ENCODE measurements around the gene NCOA3. TPM values are rescaled to one million over a fixed set of nuclear protein-coding genes. Genes with fewer than 3 reads are reported as not detected.

The NCOA3 gene
- polyA plus RNA-seq, 3 donors: 13.5 to 21.8 (median 21.3) TPM

- Mint-ChIP-seq H3K27ac (no peak overlapping the region), H3K27me3 (ENCODE audit: low read depth in 3 of 3) (peaks cover 0 to 5% (median 4%) of the 10 kb centered on the region in 3 donors), H3K4me1 (peaks cover 35% of the 10 kb centered on the region), H3K4me3 (peak overlapping the region in 1 of 2 donors; percentile 39), H3K9me3 (no peaks in the 10 kb centered on the region), H3K36me3 (no peaks in the 10 kb centered on the region)
- Histone ChIP-seq H3K27me3 (ENCODE audit: control insufficient read depth in 2 of 2, insufficient read depth in 2 of 2, low read length in 2 of 2) (no peaks in the 10 kb centered on the region), H3K4me1 (ENCODE audit: control insufficient read depth in 1 of 2, insufficient read depth in 2 of 2, low read length in 2 of 2) (peaks cover 25 to 30% of the 10 kb centered on the region in 2 donors), H3K9ac (ENCODE audit: insufficient read depth, low read length, poor library complexity, severe bottlenecking) (no peak overlapping the region), H3K79me2 (ENCODE audit: insufficient read depth, low read length) (no peaks in the 10 kb centered on the region), H4K20me1 (ENCODE audit: insufficient read depth, low read length) (no peaks in the 10 kb centered on the region), H3K4me3 (replicated peaks in 1 of 3; ENCODE audit: low read depth in 2 of 3, low read length in 3 of 3) (no peak overlapping the region), H2AFZ (ENCODE audit: insufficient read depth, low read depth, low read length, poor library complexity, severe bottlenecking) (peak overlapping the region; percentile 41), H3K4me2 (replicated peaks; ENCODE audit: extremely low read depth, low read length, poor library complexity, severe bottlenecking) (no peak overlapping the region), H3K9me3 (replicated peaks in 1 of 2; ENCODE audit: control insufficient read depth in 1 of 2, insufficient read depth in 1 of 2, low read length in 2 of 2) (no peaks in the 10 kb centered on the region), H3K27ac (ENCODE audit: low read depth in 1 of 2, low read length in 2 of 2) (no peak overlapping the region), H3K36me3 (replicated peaks in 1 of 2; ENCODE audit: control insufficient read depth in 1 of 2, insufficient read depth in 2 of 2, low read length in 2 of 2) (no peaks in the 10 kb centered on the region)
- 47% methylated on average over 3 of the region's 14 CpGs for WGBS (ENCODE audit: insufficient coverage)
- DNase-seq: peak in 2 of 3 donors; percentile 39 to 41
- intact Hi-C loops (cut with micrococcal nuclease): no loop called here
- TF ChIP-seq, protein P1, sequence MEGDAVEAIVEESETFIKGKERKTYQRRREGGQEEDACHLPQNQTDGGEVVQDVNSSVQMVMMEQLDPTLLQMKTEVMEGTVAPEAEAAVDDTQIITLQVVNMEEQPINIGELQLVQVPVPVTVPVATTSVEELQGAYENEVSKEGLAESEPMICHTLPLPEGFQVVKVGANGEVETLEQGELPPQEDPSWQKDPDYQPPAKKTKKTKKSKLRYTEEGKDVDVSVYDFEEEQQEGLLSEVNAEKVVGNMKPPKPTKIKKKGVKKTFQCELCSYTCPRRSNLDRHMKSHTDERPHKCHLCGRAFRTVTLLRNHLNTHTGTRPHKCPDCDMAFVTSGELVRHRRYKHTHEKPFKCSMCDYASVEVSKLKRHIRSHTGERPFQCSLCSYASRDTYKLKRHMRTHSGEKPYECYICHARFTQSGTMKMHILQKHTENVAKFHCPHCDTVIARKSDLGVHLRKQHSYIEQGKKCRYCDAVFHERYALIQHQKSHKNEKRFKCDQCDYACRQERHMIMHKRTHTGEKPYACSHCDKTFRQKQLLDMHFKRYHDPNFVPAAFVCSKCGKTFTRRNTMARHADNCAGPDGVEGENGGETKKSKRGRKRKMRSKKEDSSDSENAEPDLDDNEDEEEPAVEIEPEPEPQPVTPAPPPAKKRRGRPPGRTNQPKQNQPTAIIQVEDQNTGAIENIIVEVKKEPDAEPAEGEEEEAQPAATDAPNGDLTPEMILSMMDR (IDR thresholded peaks at IDR 0.05): no peak
These were observed 33.2 kb upstream of the NCOA3 start for GRCh38 chr20:47468290-47469050.

GRCh38 chr20:47475419-47476044 is 26.2 kb upstream of the NCOA3 start:
- Mint-ChIP-seq H3K36me3 (no peaks in the 10 kb centered on the region), H3K27ac (no peak overlapping the region), H3K27me3 (ENCODE audit: low read depth in 3 of 3) (peaks cover 0 to 9% (median 5%) of the 10 kb centered on the region in 3 donors), H3K4me1 (peaks cover 23% of the 10 kb centered on the region), H3K9me3 (no peaks in the 10 kb centered on the region), H3K4me3 (no peak overlapping the region)
- intact Hi-C loops (cut with micrococcal nuclease): no loop called here
- no peaks in the 10 kb centered on the region for H3K79me2 ChIP-seq (ENCODE audit: insufficient read depth, low read length)
- no peaks in the 10 kb centered on the region for H3K9me3 ChIP-seq (replicated peaks in 1 of 2; ENCODE audit: control insufficient read depth in 1 of 2, insufficient read depth in 1 of 2, low read length in 2 of 2)
- no peak overlapping the region for H3K4me2 ChIP-seq (replicated peaks; ENCODE audit: extremely low read depth, low read length, poor library complexity, severe bottlenecking)
- no peak overlapping the region for H2AFZ ChIP-seq (ENCODE audit: insufficient read depth, low read depth, low read length, poor library complexity, severe bottlenecking)
- H3K4me3 ChIP-seq (replicated peaks in 1 of 3; ENCODE audit: low read depth in 2 of 3, low read length in 3 of 3): no peak overlapping the region
- no peaks in the 10 kb centered on the region for H3K36me3 ChIP-seq (replicated peaks in 1 of 2; ENCODE audit: control insufficient read depth in 1 of 2, insufficient read depth in 2 of 2, low read length in 2 of 2)
- H3K4me1 ChIP-seq (ENCODE audit: control insufficient read depth in 1 of 2, insufficient read depth in 2 of 2, low read length in 2 of 2): peaks cover 19 to 25% of the 10 kb centered on the region in 2 donors
- no peaks in the 10 kb centered on the region for H4K20me1 ChIP-seq (ENCODE audit: insufficient read depth, low read length)
- 100% methylated on average over 1 of the region's 4 CpGs for WGBS (ENCODE audit: insufficient coverage)
- H3K27me3 ChIP-seq (ENCODE audit: control insufficient read depth in 2 of 2, insufficient read depth in 2 of 2, low read length in 2 of 2): no peaks in the 10 kb centered on the region
- DNase-seq: no peak
- no peak overlapping the region for H3K9ac ChIP-seq (ENCODE audit: insufficient read depth, low read length, poor library complexity, severe bottlenecking)
- H3K27ac ChIP-seq (ENCODE audit: low read depth in 1 of 2, low read length in 2 of 2): no peak overlapping the region
- TF ChIP-seq, protein P1 (IDR thresholded peaks at IDR 0.05): no peak

All from CD14-positive monocyte (primary cell).